Neural cell (in vitro differentiated cells): ENCODE results near the gene CCL27. TPM values are rescaled to one million over a fixed set of nuclear protein-coding genes. Genes with fewer than 3 reads are reported as not detected.
A peak's percentile ranks its signal among the peaks of the same experiment; 100 is the strongest.

ENCODE experiments used
- H2AFZ ChIP-seq: fragments of 200-600, 300-800 bp; sonication (generic), shearing (Covaris generic); 2 replicates; pipeline ENCODE4 v1.6.0; 2014; ENCODE audit warnings: low read depth, mild to moderate bottlenecking, antibody characterized with exemption, low read length, moderate library complexity
- H3F3A ChIP-seq: fragments of 200-600 bp; shearing (Covaris generic); 2 replicates; pipeline ENCODE4 v1.6.1; 2016; ENCODE audit warnings: mild to moderate bottlenecking, moderate library complexity, mixed read lengths, antibody characterized with exemption, low read length; ENCODE audit not compliant: insufficient read depth, poor library complexity, severe bottlenecking
- H3K27ac ChIP-seq: fragments of 200-600, 300-800 bp; sonication (generic), shearing (Covaris generic); 2 replicates; pipeline ENCODE4 v1.5.1; 2014; ENCODE audit warnings: mild to moderate bottlenecking, low read length, moderate library complexity
- H3K27me3 ChIP-seq: fragments of 300-800, 200-600 bp; sonication (generic), shearing (Covaris generic); 2 replicates; pipeline ENCODE4 v1.6.0; 2014; ENCODE audit warnings: mild to moderate bottlenecking, low read depth, low read length, moderate library complexity; ENCODE audit not compliant: insufficient read depth
- H3K36me3 ChIP-seq: fragments of 300-800, 200-600 bp; sonication (generic), shearing (Covaris generic); 2 replicates; pipeline ENCODE4 v1.5.1; 2014; ENCODE audit warnings: mild to moderate bottlenecking, antibody characterized with exemption, low read length, moderate library complexity; ENCODE audit not compliant: insufficient read depth
- H3K4me2 ChIP-seq: fragments of 300-800, 200-600 bp; sonication (generic), shearing (Covaris generic); 2 replicates; pipeline ENCODE4 v1.6.0; 2014; ENCODE audit warnings: mild to moderate bottlenecking, low read length
- H3K4me3 ChIP-seq: fragments of 300-800, 200-600 bp; sonication (generic), shearing (Covaris generic); 2 replicates; pipeline ENCODE4 v1.5.1; 2014; ENCODE audit warnings: mild to moderate bottlenecking, low read length, moderate library complexity
- H3K79me2 ChIP-seq: fragments of 200-600 bp; shearing (Covaris generic); replicated peaks from 2 replicates; pipeline ENCODE4 v1.6.0; 2014; ENCODE audit warnings: mild to moderate bottlenecking, low read length, moderate library complexity; ENCODE audit not compliant: insufficient read depth
- H3K9ac ChIP-seq: fragments of 300-800, 200-600 bp; sonication (generic), shearing (Covaris generic); 2 replicates; pipeline ENCODE4 v1.6.1; 2016; ENCODE audit warnings: mild to moderate bottlenecking, low read length, mixed read lengths
- H3K9me2 ChIP-seq: fragments of 200-600 bp; shearing (Covaris generic); 2 replicates; pipeline ENCODE4 v1.6.1; 2016; ENCODE audit warnings: mild to moderate bottlenecking, low read length, mixed read lengths; ENCODE audit not compliant: insufficient read depth
- H3K9me3 ChIP-seq: fragments of 200-600, 300-800 bp; sonication (generic), shearing (Covaris generic); 2 replicates; pipeline ENCODE4 v1.6.1; 2016; ENCODE audit warnings: mild to moderate bottlenecking, mixed run types, low read length, moderate library complexity, mixed read lengths
- H4K20me1 ChIP-seq: fragments of 200-600 bp; shearing (Covaris generic); 2 replicates; pipeline ENCODE4 v1.6.1; 2016; ENCODE audit warnings: mild to moderate bottlenecking, mixed run types; ENCODE audit not compliant: insufficient read depth
- CTCF ChIP-seq: fragments of 450-650 bp; IDR thresholded peaks from 2 replicates; pipeline ENCODE4 v1.5.1; 2014; ENCODE audit warnings: antibody characterized with exemption, mild to moderate bottlenecking, moderate library complexity; ENCODE audit not compliant: poor library complexity, severe bottlenecking
- EP300 ChIP-seq: fragments of 450-650 bp; conservative IDR thresholded peaks from 2 replicates; pipeline ENCODE4 v1.6.1; 2014; ENCODE audit warnings: antibody characterized with exemption, mild to moderate bottlenecking, moderate library complexity; ENCODE audit not compliant: poor library complexity, severe bottlenecking
- EZH2 ChIP-seq: fragments of 200-600, 300-800 bp; shearing (Covaris generic), sonication (generic); IDR thresholded peaks from 2 replicates; pipeline ENCODE4 v1.6.1; 2014; ENCODE audit warnings: antibody characterized with exemption, low read length, borderline replicate concordance, mild to moderate bottlenecking; ENCODE audit not compliant: insufficient read depth, poor library complexity, severe bottlenecking
- MXI1 ChIP-seq: fragments of 450-650 bp; conservative IDR thresholded peaks from 2 replicates; pipeline ENCODE4 v1.6.1; 2014; ENCODE audit warnings: antibody characterized with exemption, mild to moderate bottlenecking; ENCODE audit not compliant: poor library complexity, severe bottlenecking
- POLR2AphosphoS5 ChIP-seq: IDR thresholded peaks from 2 replicates; pipeline ENCODE4 v1.6.1; 2012
- RAD21 ChIP-seq: fragments of 450-650 bp; conservative IDR thresholded peaks from 2 replicates; pipeline ENCODE4 v1.6.1; 2014; ENCODE audit warnings: antibody characterized with exemption, mild to moderate bottlenecking, moderate library complexity
- REST ChIP-seq: IDR thresholded peaks from 2 replicates; pipeline ENCODE4 v1.6.1; 2012; ENCODE audit warnings: borderline replicate concordance
- SMC3 ChIP-seq: fragments of 450-650 bp; conservative IDR thresholded peaks from 2 replicates; pipeline ENCODE4 v1.6.1; 2014; ENCODE audit warnings: antibody characterized with exemption, mild to moderate bottlenecking, moderate library complexity; ENCODE audit not compliant: poor library complexity
- TAF1 ChIP-seq: IDR thresholded peaks from 2 replicates; pipeline ENCODE4 v1.6.1; 2012; ENCODE audit warnings: low read depth
- polyA plus RNA-seq: library from polyadenylated mRNA; depleted of rRNA; stranded (reverse); fragments of >200 nt; gene quantifications from 2 replicates; pipeline ENCODE4 v1.2.3, GENCODE V29; 2014

Gene CCL27
- polyA plus RNA-seq, 1 donor from 2014 or later, result 0.82 TPM

- H3K27me3 ChIP-seq, result no peaks in the 10 kb centered on the region
- no peaks in the 10 kb centered on the region for H3F3A ChIP-seq
- peak overlapping the region; percentile 94 for H3K9ac ChIP-seq
- H3K36me3 ChIP-seq, result no peaks in the 10 kb centered on the region
- peak overlapping the region; percentile 45 for H2AFZ ChIP-seq
- H3K9me3 ChIP-seq, result no peaks in the 10 kb centered on the region
- TF ChIP-seq MXI1 (no peak), CTCF (no peak), EZH2 (no peak), EP300 (no peak), SMC3 (no peak), RAD21 (no peak), TAF1 (no peak), REST (no peak), POLR2AphosphoS5 (no peak)
- H3K27ac ChIP-seq, result peak overlapping the region; percentile 14
- H4K20me1 ChIP-seq, result no peaks in the 10 kb centered on the region
- H3K9me2 ChIP-seq, result no peaks in the 10 kb centered on the region
- no peaks in the 10 kb centered on the region for H3K79me2 ChIP-seq
- H3K4me3 ChIP-seq, result peak overlapping the region; percentile 92
- H3K4me2 ChIP-seq, result no peak overlapping the region
Measured at GRCh38 chr9:34665067-34665380, 2.6 kb upstream of the CCL27 start.

- Histone ChIP-seq H3K27me3 (no peaks in the 10 kb centered on the region), H3K4me3 (peak overlapping the region; percentile 92), H3K9me2 (no peaks in the 10 kb centered on the region), H3K4me2 (no peak overlapping the region), H3K27ac (peak overlapping the region; percentile 14), H2AFZ (peak overlapping the region; percentile 45), H3K79me2 (no peaks in the 10 kb centered on the region), H3K9ac (peak overlapping the region; percentile 94), H4K20me1 (no peaks in the 10 kb centered on the region), H3K9me3 (no peaks in the 10 kb centered on the region), H3F3A (no peaks in the 10 kb centered on the region), H3K36me3 (no peaks in the 10 kb centered on the region)
- TF ChIP-seq EZH2 (no peak), CTCF (peak; percentile 61)
Measured at GRCh38 chr9:34664281-34665066, 2.0 kb upstream of the CCL27 start.
